Spleen (tissue), 7 donors: ENCODE measurements around the gene CFAP54.

Experiments
- CTCF ChIP-seq, 11 experiments: fragments of 200-600 bp in 7 of 11; fragments of 450-650 bp in 4 of 11; sonication (generic) in 4 of 11; IDR thresholded peaks in 8 of 11; conservative IDR thresholded peaks in 3 of 11; 1 replicate in 7 of 11; 2 replicates in 4 of 11; pipeline versions ENCODE4 v1.4.0 to v1.8.0; 2016 to 2021; ENCODE audit warnings: antibody characterized with exemption in 11 of 11, inconsistent platforms in 4 of 11, mild to moderate bottlenecking in 1 of 11
- POLR2A ChIP-seq, 3 donors: fragments of 450-650 bp; IDR thresholded peaks; one replicate each; pipeline ENCODE4 v1.5.1; 2017; ENCODE audit warnings: antibody characterized with exemption in 3 of 3, mild to moderate bottlenecking in 1 of 3
- POLR2AphosphoS5 ChIP-seq, 3 donors: sonication (generic); formaldehyde crosslinking; IDR thresholded peaks; one replicate each; pipeline ENCODE4 v1.5.1; 2017; ENCODE audit warnings: antibody characterized with exemption in 3 of 3
- donor health status: DM: no; HTN: no; CAD: no; lungs with moderate emphysema.
- donor health status: DM: no; HTN: no; CAD: no.
- donor health status: DM: no; HTN: no; CAD: no.

DNA sequence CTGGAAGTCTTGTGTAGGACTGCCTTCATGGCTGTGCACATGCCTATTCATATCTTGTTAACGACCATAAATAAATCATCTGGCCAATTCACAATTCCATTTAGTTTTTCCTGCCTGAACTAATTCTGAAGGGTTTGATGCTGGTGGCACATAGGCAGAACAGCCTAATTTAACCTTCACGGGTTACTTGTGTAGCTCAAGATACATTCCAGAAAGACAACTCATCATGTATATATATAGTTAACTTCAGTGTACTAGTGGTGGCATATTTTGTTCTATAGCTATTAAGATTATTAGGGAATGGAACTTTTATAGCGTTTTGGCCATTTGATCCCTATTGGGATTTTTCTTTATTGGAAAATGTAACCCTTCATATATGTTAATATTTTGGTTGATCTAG, 31.4 kb downstream of the CFAP54 start:
- TF ChIP-seq CTCF (IDR thresholded peaks at IDR 0.05 in 8 of 11, conservative IDR thresholded peaks at IDR 0.05 in 3 of 11) (no peak), POLR2AphosphoS5 (IDR thresholded peaks at IDR 0.05) (no peak), POLR2A (IDR thresholded peaks at IDR 0.05) (no peak)
